IMR-90 (cell line): Measurements from ENCODE around the gene PDGFA. TPM values are rescaled to one million over a fixed set of nuclear protein-coding genes. Genes with fewer than 3 reads are reported as not detected.

Source experiments
- ATAC-seq: fragments of 200-7000 bp; cut with Tn5 transposase; 2 replicates; pipeline ENCODE4 v1.9.1; 2020; ENCODE audit warnings: low read depth, mild to moderate bottlenecking, moderate library complexity
- BruUV-seq: library from RNA; stranded (reverse); fragments of 400-500 nt; replicated peaks from 2 replicates; lab custom pipeline; 2021; lab: Mats Ljungman, UMichigan
- CTCF ChIA-PET: fragments of 300-600 bp; formaldehyde crosslinking; extraction: SDS; loops from one replicate; lab custom pipeline; 2021; ENCODE audit warnings: antibody characterized with exemption; lab: Yijun Ruan, JAX
- POLR2A ChIA-PET: fragments of 300-600 bp; sonication (Branson Sonifier 250); formaldehyde crosslinking; loops from one replicate; lab custom pipeline; 2022; ENCODE audit warnings: antibody characterized with exemption; ENCODE audit not compliant: unreplicated experiment; lab: Charles Lee
- DNase-seq: peaks from one replicate; pipeline ENCODE4 v3.0.0; 2013
- H2AFZ ChIP-seq: replicated peaks from 2 replicates; pipeline ENCODE3; 2013; ENCODE audit warnings: low read length, mild to moderate bottlenecking; ENCODE audit not compliant: poor library complexity
- H2AK5ac ChIP-seq: 2 replicates; pipeline ENCODE4 v1.6.1; 2013; ENCODE audit warnings: low read depth, low read length, inconsistent platforms
- H2AK9ac ChIP-seq: replicated peaks from 2 replicates; pipeline ENCODE3; 2013; ENCODE audit warnings: mild to moderate bottlenecking, low read depth, low read length, moderate library complexity; ENCODE audit not compliant: poor library complexity
- H2BK120ac ChIP-seq: 2 replicates; pipeline ENCODE4 v1.6.1; 2013; ENCODE audit warnings: low read depth, low read length, inconsistent platforms
- H2BK15ac ChIP-seq: 3 replicates; pipeline ENCODE4 v1.6.1; 2013; ENCODE audit warnings: low read depth, low read length, inconsistent platforms
- H2BK20ac ChIP-seq: 2 replicates; pipeline ENCODE4 v1.6.1; 2013; ENCODE audit warnings: low read depth, mild to moderate bottlenecking, inconsistent platforms, low read length, moderate library complexity
- H2BK5ac ChIP-seq: 2 replicates; pipeline ENCODE4 v1.6.1; 2013; ENCODE audit warnings: mild to moderate bottlenecking, low read depth, low read length, inconsistent platforms; ENCODE audit not compliant: poor library complexity, severe bottlenecking
- H3K14ac ChIP-seq: replicated peaks from 2 replicates; pipeline ENCODE4 v1.6.1; 2013; ENCODE audit warnings: low read depth, low read length, inconsistent platforms
- H3K18ac ChIP-seq: 2 replicates; pipeline ENCODE4 v1.6.1; 2013; ENCODE audit warnings: low read depth, low read length, control low read depth
- H3K23ac ChIP-seq: 2 replicates; pipeline ENCODE4 v1.6.1; 2013; ENCODE audit warnings: low read depth, low read length, inconsistent platforms
- H3K27ac ChIP-seq: 2 replicates; pipeline ENCODE4 v1.5.1; 2013; ENCODE audit warnings: mild to moderate bottlenecking, control low read depth, low read length; ENCODE audit not compliant: insufficient read depth
- H3K27me3 ChIP-seq: 2 replicates; pipeline ENCODE4 v1.6.1; 2013; ENCODE audit warnings: low read length; ENCODE audit not compliant: control insufficient read depth, insufficient read depth
- H3K36me3 ChIP-seq: 2 replicates; pipeline ENCODE4 v1.6.1; 2013; ENCODE audit warnings: low read length, mixed read lengths; ENCODE audit not compliant: control insufficient read depth, insufficient read depth
- H3K4ac ChIP-seq: 2 replicates; pipeline ENCODE4 v1.6.1; 2013; ENCODE audit warnings: low read depth, low read length, inconsistent platforms
- H3K4me1 ChIP-seq: 2 replicates; pipeline ENCODE4 v1.6.1; 2013; ENCODE audit warnings: low read length, mixed read lengths; ENCODE audit not compliant: control insufficient read depth, insufficient read depth
- H3K4me2 ChIP-seq: 2 replicates; pipeline ENCODE4 v1.6.1; 2013; ENCODE audit warnings: low read depth, mild to moderate bottlenecking, control low read depth, low read length, moderate library complexity
- H3K4me3 ChIP-seq: 2 replicates; pipeline ENCODE4 v1.5.1; 2013; ENCODE audit warnings: low read depth, mild to moderate bottlenecking, control low read depth, low read length, moderate library complexity; ENCODE audit not compliant: insufficient read depth
- H3K56ac ChIP-seq: 2 replicates; pipeline ENCODE4 v1.6.1; 2013; ENCODE audit warnings: low read length, inconsistent platforms; ENCODE audit not compliant: insufficient read depth; ENCODE audit errors: extremely low read depth
- H3K79me1 ChIP-seq, 2 experiments: 2 replicates each; pipeline ENCODE4 v1.6.1; 2013; ENCODE audit warnings: low read length in 2 of 2, inconsistent platforms in 1 of 2, low read depth in 1 of 2
- H3K9ac ChIP-seq: 2 replicates; pipeline ENCODE4 v1.6.1; 2013; ENCODE audit warnings: low read depth, low read length, control low read depth
- H3K9me1 ChIP-seq: 2 replicates; pipeline ENCODE4 v1.6.1; 2013; ENCODE audit warnings: low read length, inconsistent platforms; ENCODE audit not compliant: insufficient read depth
- H3K9me3 ChIP-seq: 2 replicates; pipeline ENCODE4 v1.6.1; 2013; ENCODE audit warnings: low read length; ENCODE audit not compliant: control insufficient read depth, insufficient read depth
- H4K20me1 ChIP-seq: 2 replicates; pipeline ENCODE4 v1.6.1; 2013; ENCODE audit warnings: low read length, inconsistent platforms; ENCODE audit not compliant: insufficient read depth
- H4K5ac ChIP-seq: 2 replicates; pipeline ENCODE4 v1.6.1; 2013; ENCODE audit warnings: mild to moderate bottlenecking, low read depth, low read length, control low read depth
- H4K8ac ChIP-seq, 2 experiments: 2 replicates each; pipeline ENCODE4 v1.6.1; 2013; ENCODE audit warnings: low read depth in 2 of 2, low read length in 2 of 2, control low read depth in 1 of 2, inconsistent platforms in 1 of 2
- H4K91ac ChIP-seq: 2 replicates; pipeline ENCODE4 v1.6.1; 2013; ENCODE audit warnings: low read depth, low read length, inconsistent platforms; ENCODE audit not compliant: insufficient read depth
- MAZ ChIP-seq: IDR thresholded peaks from 2 replicates; pipeline ENCODE4 v1.6.1; 2012; ENCODE audit warnings: low read depth, mild to moderate bottlenecking, low read length, improper control_type of control experiment, moderate library complexity, borderline replicate concordance
- WGBS, 2 experiments: methylation state at CpG; one replicate each; pipeline versions ENCODE4 v1.1.5 to v1.1.7; 2013; ENCODE audit warnings: missing lambda C conversion rate in 2 of 2; ENCODE audit not compliant: insufficient read length in 1 of 2; ENCODE audit errors: extremely low coverage in 2 of 2; 5-methylcytosine and 5-hydroxymethylcytosine counted together
- dilution Hi-C: fragments of 300-500 bp; cut with HindIII; formaldehyde crosslinking; loops from one replicate; pipeline ENCODE4 v1.14.3; 2018; ENCODE audit warnings: low sequenced_read_pairs; ENCODE audit not compliant: unreplicated experiment
- in situ Hi-C: fragments of 300-500 bp; cut with MboI; formaldehyde crosslinking; loops from 3 replicates; pipeline ENCODE4 v1.14.3; 2019; ENCODE audit warnings: low sequenced_read_pairs, inconsistent platforms, mixed read lengths
- intact Hi-C: fragments of 100-400 bp; cut with micrococcal nuclease; formaldehyde crosslinking; loops from 2 replicates; pipeline ENCODE4 v1.10.0; 2022
- polyA plus RNA-seq, 3 experiments: library from polyadenylated mRNA; depleted of rRNA; stranded (reverse); fragments of >200 nt; gene quantifications; 2 replicates each; pipeline ENCODE4 v1.2.3, GENCODE V29; 2012; ENCODE audit warnings: low replicate concordance in 1 of 3
- total RNA-seq: library from RNA; depleted of rRNA; stranded (reverse); fragments of >200 nt; gene quantifications from 2 replicates; pipeline ENCODE4 v1.2.3, GENCODE V29; 2012

Gene PDGFA
- total and polyA plus RNA-seq, 2 of the 4 experiments (the other 2 are of a cell fraction), result 3.3 to 3.8 TPM

- DNase-seq, result no peak
- CTCF ChIA-PET, result no interaction called here
- peaks cover 18% of the 10 kb centered on the region for H3K4me1 ChIP-seq
Measured at GRCh38 chr7:465710-466400, 53.8 kb downstream of the PDGFA start.

More at GRCh38 chr7:465710-466400, 53.8 kb downstream of the PDGFA start:
- Histone ChIP-seq H3K9ac (no peak overlapping the region), H3K56ac (no peak overlapping the region), H3K27me3 (no peaks in the 10 kb centered on the region), H3K4ac (no peak overlapping the region), H3K79me1 (no peaks in the 10 kb centered on the region), H4K20me1 (no peaks in the 10 kb centered on the region), H3K18ac (no peak overlapping the region), H2BK120ac (no peak overlapping the region), H2BK20ac (no peak overlapping the region), H3K4me2 (no peak overlapping the region), H3K14ac (no peak overlapping the region), H2AFZ (no peak overlapping the region), H4K5ac (no peak overlapping the region), H3K27ac (no peak overlapping the region), H2BK15ac (no peak overlapping the region), H3K36me3 (no peaks in the 10 kb centered on the region), H2BK5ac (no peak overlapping the region), H3K4me3 (no peak overlapping the region), H4K8ac (no peak overlapping the region), H3K9me3 (no peaks in the 10 kb centered on the region), H3K9me1 (no peaks in the 10 kb centered on the region), H4K91ac (no peak overlapping the region), H2AK5ac (no peak overlapping the region), H3K23ac (no peak overlapping the region), H2AK9ac (no peak overlapping the region)
- in situ Hi-C loops, result no loop called here
- ATAC-seq, result no peak
- POLR2A ChIA-PET, result no interaction called here
- TF ChIP-seq MAZ, result no peak
- intact Hi-C loops, result no loop called here
- no TSS peak for BruUV-seq
- WGBS, 2 experiments, result 100% methylated on average over 2 of the region's 17 CpGs; no CpG with 5 or more reads in 1 of the 2 experiments
- dilution Hi-C loops, result no loop called here
